Measurements from ENCODE around the gene TNFAIP1. TPM values are rescaled to one million over a fixed set of nuclear protein-coding genes. Genes with fewer than 3 reads are reported as not detected.

The TNFAIP1 gene
- polyA plus RNA-seq, 2 of the 4 experiments (the other 2 are of a cell fraction): 38.8 to 68.3 TPM

GRCh38 chr17:28343491-28343932, 8.0 kb downstream of the TNFAIP1 start:
- ChIA-PET POLR2A (interaction anchor here (1.4 kb wide), 1 partner anchor 14 kb away, joined by 7 read pairs; the partner anchor contains the start of gene POLDIP2), CTCF (interaction anchor here (0.8 to 1.7 kb wide), 7 partner anchors 9 to 150 kb away, joined by 3 to 4 read pairs (median 3); no protein-coding TSS in a partner anchor)
- FAIRE-seq (no peak), ATAC-seq (peak in 1 of 2 experiments; percentile 4; a peak in 3 of 6 replicates), DNase-seq (ENCODE audit: low read depth in 1 of 2, low spot score in 1 of 2) (no peak)
- WGBS (ENCODE audit: missing lambda C conversion rate): 91% methylated on average over 9 of the region's 10 CpGs
- Histone ChIP-seq H3K4me2 (no peak overlapping the region), H3K9me3 (no peaks in the 10 kb centered on the region), H3K4me3 (no peak overlapping the region), H3K4me1 (peaks cover 2% of the 10 kb centered on the region; the same call in 1 of the 3 replicates), H3K27ac (no peak overlapping the region)
- no peak for TF ChIP-seq NFE2L2 (conservative IDR thresholded peaks at IDR 0.05; ENCODE audit: low read length)
- TF ChIP-seq EHF (CRISPR knock-in tag; IDR thresholded peaks at IDR 0.05): no peak
- TF ChIP-seq, protein P1, sequence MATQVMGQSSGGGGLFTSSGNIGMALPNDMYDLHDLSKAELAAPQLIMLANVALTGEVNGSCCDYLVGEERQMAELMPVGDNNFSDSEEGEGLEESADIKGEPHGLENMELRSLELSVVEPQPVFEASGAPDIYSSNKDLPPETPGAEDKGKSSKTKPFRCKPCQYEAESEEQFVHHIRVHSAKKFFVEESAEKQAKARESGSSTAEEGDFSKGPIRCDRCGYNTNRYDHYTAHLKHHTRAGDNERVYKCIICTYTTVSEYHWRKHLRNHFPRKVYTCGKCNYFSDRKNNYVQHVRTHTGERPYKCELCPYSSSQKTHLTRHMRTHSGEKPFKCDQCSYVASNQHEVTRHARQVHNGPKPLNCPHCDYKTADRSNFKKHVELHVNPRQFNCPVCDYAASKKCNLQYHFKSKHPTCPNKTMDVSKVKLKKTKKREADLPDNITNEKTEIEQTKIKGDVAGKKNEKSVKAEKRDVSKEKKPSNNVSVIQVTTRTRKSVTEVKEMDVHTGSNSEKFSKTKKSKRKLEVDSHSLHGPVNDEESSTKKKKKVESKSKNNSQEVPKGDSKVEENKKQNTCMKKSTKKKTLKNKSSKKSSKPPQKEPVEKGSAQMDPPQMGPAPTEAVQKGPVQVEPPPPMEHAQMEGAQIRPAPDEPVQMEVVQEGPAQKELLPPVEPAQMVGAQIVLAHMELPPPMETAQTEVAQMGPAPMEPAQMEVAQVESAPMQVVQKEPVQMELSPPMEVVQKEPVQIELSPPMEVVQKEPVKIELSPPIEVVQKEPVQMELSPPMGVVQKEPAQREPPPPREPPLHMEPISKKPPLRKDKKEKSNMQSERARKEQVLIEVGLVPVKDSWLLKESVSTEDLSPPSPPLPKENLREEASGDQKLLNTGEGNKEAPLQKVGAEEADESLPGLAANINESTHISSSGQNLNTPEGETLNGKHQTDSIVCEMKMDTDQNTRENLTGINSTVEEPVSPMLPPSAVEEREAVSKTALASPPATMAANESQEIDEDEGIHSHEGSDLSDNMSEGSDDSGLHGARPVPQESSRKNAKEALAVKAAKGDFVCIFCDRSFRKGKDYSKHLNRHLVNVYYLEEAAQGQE (IDR thresholded peaks at IDR 0.05): no peak
- no peak for TF ChIP-seq ATOH8 (CRISPR knock-in tag; IDR thresholded peaks at IDR 0.05; ENCODE audit: low read depth)
- TF ChIP-seq ZC3H11A (IDR thresholded peaks at IDR 0.05): no peak
- TF ChIP-seq GATA3 (IDR thresholded peaks at IDR 0.05; ENCODE audit: borderline replicate concordance): no peak
- TF ChIP-seq KDM5A (IDR thresholded peaks at IDR 0.05): no peak
- TF ChIP-seq JUNB (IDR thresholded peaks at IDR 0.05): no peak
- TF ChIP-seq BCL3 (IDR thresholded peaks at IDR 0.05): no peak
- no peak for TF ChIP-seq POLR2AphosphoS2 (conservative IDR thresholded peaks at IDR 0.05; ENCODE audit: low read length)
- TF ChIP-seq MAFK (IDR thresholded peaks at IDR 0.05; ENCODE audit: partially characterized antibody): no peak
- no peak for TF ChIP-seq RCOR1 (IDR thresholded peaks at IDR 0.05; ENCODE audit: low read depth, low read length)
- TF ChIP-seq MYC (IDR thresholded peaks at IDR 0.05; ENCODE audit: borderline replicate concordance, low read length): no peak
- TF ChIP-seq NPAS2 (CRISPR knock-in tag; IDR thresholded peaks at IDR 0.05; ENCODE audit: borderline replicate concordance): no peak

GRCh38 chr17:28344011-28344410, 8.4 kb downstream of the TNFAIP1 start:
- 90% methylated on average over 9 of the region's 9 CpGs for WGBS (ENCODE audit: missing lambda C conversion rate)
- H3K4me3 ChIP-seq: no peak overlapping the region
- ChIA-PET CTCF (interaction anchor here (0.8 to 1.7 kb wide), 6 partner anchors 9 to 149 kb away, joined by 3 to 4 read pairs (median 3); no protein-coding TSS in a partner anchor), POLR2A (interaction anchor here (0.5 to 1.4 kb wide), 2 partner anchors 13 to 209 kb away, joined by 7 read pairs; partner anchors contain the start of genes POLDIP2 and UNC119)
- H3K4me1 ChIP-seq: no peaks in the 10 kb centered on the region
- no peak overlapping the region for H3K27ac ChIP-seq
- no peak for DNase-seq (ENCODE audit: low read depth in 1 of 2, low spot score in 1 of 2)
- H3K4me2 ChIP-seq: no peak overlapping the region
- TF ChIP-seq, protein P2, sequence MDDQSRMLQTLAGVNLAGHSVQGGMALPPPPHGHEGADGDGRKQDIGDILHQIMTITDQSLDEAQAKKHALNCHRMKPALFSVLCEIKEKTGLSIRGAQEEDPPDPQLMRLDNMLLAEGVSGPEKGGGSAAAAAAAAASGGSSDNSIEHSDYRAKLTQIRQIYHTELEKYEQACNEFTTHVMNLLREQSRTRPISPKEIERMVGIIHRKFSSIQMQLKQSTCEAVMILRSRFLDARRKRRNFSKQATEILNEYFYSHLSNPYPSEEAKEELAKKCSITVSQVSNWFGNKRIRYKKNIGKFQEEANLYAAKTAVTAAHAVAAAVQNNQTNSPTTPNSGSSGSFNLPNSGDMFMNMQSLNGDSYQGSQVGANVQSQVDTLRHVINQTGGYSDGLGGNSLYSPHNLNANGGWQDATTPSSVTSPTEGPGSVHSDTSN (IDR thresholded peaks at IDR 0.05): no peak
- TF ChIP-seq RAD21 (conservative IDR thresholded peaks at IDR 0.05 in 1 of 2, IDR thresholded peaks at IDR 0.05 in 1 of 2) (no peak), HDAC2 (IDR thresholded peaks at IDR 0.05) (no peak), EHF (CRISPR knock-in tag; IDR thresholded peaks at IDR 0.05) (no peak), POLR2AphosphoS2 (conservative IDR thresholded peaks at IDR 0.05; ENCODE audit: low read length) (0 out of 2 replicates have a peak, but pooled peaks have one; percentile 79)
- ATAC-seq: peak in 1 of 2 experiments; percentile 7; a peak in 3 of 6 replicates
- H3K9me3 ChIP-seq: no peaks in the 10 kb centered on the region
- no peak for FAIRE-seq
